GM12872 (cell line): ENCODE measurements around the gene WFDC12.
A peak's percentile ranks its signal among the peaks of the same experiment; 100 is the strongest.

Source experiments
- TF ChIP-seq, protein P1 (sequence below): IDR thresholded peaks from 3 replicates; pipeline ENCODE4 v1.5.1; 2011; ENCODE audit warnings: low read depth, mild to moderate bottlenecking, low read length, moderate library complexity; ENCODE audit not compliant: insufficient read depth

Gene WFDC12

DNA sequence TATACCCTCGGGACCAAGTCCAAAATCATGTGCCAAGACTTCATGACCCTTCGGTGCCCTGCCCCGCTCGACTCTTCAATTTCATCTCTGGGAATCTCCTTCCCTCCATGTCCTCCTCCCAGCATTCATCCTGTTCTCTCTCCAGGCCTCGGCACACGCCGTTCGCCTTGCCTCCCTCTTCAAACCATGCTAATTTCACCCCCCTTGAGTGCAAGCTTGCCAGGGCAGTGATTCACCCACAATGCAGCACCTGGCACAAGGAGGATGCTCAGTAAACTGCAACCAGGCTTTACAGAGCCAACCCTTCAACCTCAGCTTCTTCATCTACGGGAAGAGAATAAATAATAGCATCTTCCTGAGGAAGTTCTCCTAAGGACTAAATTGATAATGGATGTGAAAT, 27.5 kb downstream of the WFDC12 start:
- TF ChIP-seq, protein P1, sequence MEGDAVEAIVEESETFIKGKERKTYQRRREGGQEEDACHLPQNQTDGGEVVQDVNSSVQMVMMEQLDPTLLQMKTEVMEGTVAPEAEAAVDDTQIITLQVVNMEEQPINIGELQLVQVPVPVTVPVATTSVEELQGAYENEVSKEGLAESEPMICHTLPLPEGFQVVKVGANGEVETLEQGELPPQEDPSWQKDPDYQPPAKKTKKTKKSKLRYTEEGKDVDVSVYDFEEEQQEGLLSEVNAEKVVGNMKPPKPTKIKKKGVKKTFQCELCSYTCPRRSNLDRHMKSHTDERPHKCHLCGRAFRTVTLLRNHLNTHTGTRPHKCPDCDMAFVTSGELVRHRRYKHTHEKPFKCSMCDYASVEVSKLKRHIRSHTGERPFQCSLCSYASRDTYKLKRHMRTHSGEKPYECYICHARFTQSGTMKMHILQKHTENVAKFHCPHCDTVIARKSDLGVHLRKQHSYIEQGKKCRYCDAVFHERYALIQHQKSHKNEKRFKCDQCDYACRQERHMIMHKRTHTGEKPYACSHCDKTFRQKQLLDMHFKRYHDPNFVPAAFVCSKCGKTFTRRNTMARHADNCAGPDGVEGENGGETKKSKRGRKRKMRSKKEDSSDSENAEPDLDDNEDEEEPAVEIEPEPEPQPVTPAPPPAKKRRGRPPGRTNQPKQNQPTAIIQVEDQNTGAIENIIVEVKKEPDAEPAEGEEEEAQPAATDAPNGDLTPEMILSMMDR: no peak

DNA sequence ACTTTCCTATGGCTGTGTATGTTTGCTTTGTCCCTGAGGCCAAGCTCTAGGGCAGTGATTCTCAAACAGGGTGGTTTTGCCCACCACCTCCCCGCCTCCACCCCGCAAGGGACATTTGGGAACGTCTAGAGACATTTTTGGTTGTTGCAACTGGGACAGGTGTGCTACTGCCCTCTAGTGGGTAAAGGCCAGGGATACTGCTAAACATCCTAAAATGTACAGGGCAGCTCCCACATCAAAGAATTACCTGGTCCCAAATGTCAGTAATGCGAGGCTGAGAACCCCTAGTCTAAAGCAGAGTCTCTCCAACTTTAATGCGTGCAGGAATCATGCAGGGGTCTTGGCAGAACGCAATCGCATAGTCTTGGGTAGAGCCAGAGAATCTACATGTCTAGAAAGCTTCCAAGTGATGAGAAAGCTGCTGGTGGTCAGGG, 28.4 kb downstream of the WFDC12 start:
- TF ChIP-seq, protein P1: peak; percentile 82

DNA sequence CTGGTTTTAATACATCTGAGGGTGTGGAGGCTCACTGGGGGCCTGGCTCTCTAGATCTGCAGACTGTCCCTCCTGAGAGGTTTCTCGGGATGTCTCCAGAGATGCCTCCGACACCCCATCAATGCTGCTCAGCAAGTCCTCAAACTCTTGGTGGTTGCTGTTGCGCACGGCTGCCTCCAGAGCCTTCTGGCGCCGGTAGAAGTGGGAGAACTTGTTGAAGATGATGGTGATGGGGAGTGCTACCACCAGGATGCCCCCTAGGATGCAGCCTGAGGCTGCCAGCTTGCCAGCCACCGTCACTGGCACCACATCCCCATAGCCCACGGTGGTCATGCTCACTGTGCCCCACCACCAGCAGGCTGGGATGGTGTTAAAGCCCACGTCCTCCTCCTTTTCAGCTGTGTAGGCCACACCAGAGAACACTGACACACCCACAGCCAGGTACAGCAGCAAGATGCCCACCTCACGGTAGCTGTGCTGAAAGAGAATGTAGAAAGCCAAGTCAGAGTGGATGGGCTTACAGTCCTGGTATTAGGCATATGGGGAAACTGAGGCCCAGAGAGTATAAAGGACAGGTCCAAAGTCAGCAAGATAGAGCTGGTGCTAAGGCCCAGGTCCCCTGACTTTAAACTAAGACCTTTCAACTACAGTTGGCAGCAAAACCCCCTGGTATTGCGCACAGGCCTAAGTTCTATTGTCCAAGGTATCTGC, 29.2 kb downstream of the WFDC12 start:
- TF ChIP-seq, protein P1: no peak

DNA sequence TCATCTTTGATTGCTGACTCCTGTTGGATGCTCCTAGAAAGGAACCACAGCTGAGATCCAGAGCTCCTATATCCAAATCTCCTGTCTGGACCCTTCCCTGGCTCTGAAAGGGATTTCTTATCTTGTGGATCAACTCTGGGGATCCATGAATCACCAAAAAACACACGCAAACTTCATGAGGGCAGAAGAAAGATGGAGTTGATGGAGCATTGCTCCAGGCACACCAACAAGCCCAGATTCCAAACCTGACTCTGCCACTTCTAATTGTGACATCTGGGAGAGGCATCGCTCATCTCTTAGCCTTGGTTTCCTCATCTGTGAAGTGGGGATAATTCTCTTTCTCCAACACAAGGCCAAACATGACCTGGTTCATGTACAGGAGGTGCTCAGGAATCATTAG, 30.1 kb downstream of the WFDC12 start:
- TF ChIP-seq, protein P1: no peak

DNA sequence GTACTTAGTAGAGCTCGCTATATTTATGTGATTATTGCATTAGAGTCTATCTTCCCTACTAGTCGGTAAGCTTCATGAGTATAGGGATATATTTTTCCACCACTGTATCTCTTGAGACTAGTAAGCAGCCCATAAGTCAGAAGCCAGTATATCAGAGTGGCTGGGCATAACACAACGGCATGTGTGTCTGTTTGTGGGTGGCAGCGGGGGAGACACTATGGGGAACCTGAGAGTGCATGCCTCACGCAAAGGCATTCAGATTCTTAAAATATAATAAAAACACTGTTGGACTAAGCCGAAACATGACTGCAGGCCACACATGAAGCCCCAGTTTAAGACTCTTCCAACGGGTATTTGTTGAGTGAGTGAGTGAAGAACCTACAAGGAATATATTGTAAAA, 31.4 kb downstream of the WFDC12 start:
- TF ChIP-seq, protein P1: no peak

DNA sequence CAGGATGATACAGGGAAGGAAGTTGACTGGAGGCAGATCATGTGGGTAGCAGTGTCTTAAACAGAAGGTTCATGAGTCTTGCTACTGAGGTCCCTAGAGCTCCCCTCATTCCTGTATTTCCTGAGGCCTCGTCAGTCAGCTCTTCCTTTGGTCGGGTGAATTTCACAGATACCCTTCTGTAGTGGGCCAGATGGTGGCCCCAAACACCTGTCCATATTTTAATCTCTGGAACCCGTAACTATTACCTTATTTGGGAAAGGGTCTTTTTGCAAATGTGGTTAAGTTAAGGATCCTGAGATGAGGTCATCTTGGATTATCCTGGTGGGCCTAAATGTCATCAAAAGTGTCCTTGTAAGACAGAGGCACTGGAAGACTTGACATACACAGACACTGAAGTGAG, 32.9 kb downstream of the WFDC12 start:
- TF ChIP-seq, protein P1: no peak

DNA sequence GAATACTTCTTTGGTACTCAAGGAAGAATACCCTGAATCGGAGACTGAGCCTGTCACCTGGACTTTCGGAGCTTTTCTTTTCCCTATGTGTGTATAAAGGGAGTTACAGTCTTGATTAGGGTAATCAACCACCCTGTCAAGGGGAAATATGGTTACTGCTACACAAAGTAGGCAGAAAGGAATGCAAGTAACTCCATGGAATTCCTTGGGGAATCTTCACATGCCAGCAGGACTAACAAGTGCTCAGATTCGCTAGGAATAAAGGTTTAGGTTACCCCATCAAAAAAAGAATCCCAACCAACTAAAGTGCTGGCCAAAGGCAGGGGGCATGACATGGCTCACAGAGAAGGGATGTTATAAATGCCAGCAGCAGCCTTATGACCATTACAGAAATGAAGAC, 33.8 kb downstream of the WFDC12 start:
- TF ChIP-seq, protein P1: no peak
